ENCODE data around the gene TRPT1. TPM values are rescaled to one million over a fixed set of nuclear protein-coding genes. Genes with fewer than 3 reads are reported as not detected.

Gene TRPT1
- total RNA-seq, 1 donor from 2014 or later, result 34.2 TPM

GRCh38 chr11:64251016-64251752 is 25.2 kb upstream of the TRPT1 start, which contains the start of gene PLCB3:
Gene PLCB3, plus strand, starts transcription at chr11:64251530. Its CDS starts 120 bp downstream, at chr11:64251650.
- Mint-ChIP-seq H3K4me1 (ENCODE audit: unreplicated experiment) (peaks cover 21% of the 10 kb centered on the region), H3K27ac (peak within 1 kb of the TSS; percentile 56), H3K36me3 (no peaks in the 10 kb centered on the region), H3K27me3 (no peaks in the 10 kb centered on the region), H3K9me3 (no peaks in the 10 kb centered on the region), H3K4me3 (peak within 1 kb of the TSS; percentile 92)
- no peak for DNase-seq (ENCODE audit: extremely low spot score, unreplicated experiment)
- TF ChIP-seq CTCF (conservative IDR thresholded peaks at IDR 0.05), result peak; percentile 89

GRCh38 chr11:64250415-64251015 is 24.5 kb upstream of the TRPT1 start:
- Mint-ChIP-seq H3K27me3 (no peaks in the 10 kb centered on the region), H3K4me3 (peak overlapping the region; percentile 89), H3K27ac (no peak overlapping the region), H3K9me3 (no peaks in the 10 kb centered on the region), H3K4me1 (ENCODE audit: unreplicated experiment) (peaks cover 21% of the 10 kb centered on the region), H3K36me3 (no peaks in the 10 kb centered on the region)
- DNase-seq (ENCODE audit: extremely low spot score, unreplicated experiment), result no peak
- no peak for TF ChIP-seq CTCF (conservative IDR thresholded peaks at IDR 0.05)

GRCh38 chr11:64249563-64250414 is 23.8 kb upstream of the TRPT1 start:
- Mint-ChIP-seq H3K27ac (no peak overlapping the region), H3K4me3 (peak overlapping the region; percentile 70), H3K36me3 (no peaks in the 10 kb centered on the region), H3K9me3 (no peaks in the 10 kb centered on the region), H3K27me3 (no peaks in the 10 kb centered on the region), H3K4me1 (ENCODE audit: unreplicated experiment) (peaks cover 21% of the 10 kb centered on the region)
- no peak for DNase-seq (ENCODE audit: extremely low spot score, unreplicated experiment)
- no peak for TF ChIP-seq CTCF (conservative IDR thresholded peaks at IDR 0.05)

GRCh38 chr11:64249038-64249437 is 23.1 kb upstream of the TRPT1 start:
- no peak for TF ChIP-seq CTCF (conservative IDR thresholded peaks at IDR 0.05)
- H3K4me1 Mint-ChIP-seq (ENCODE audit: unreplicated experiment), result peaks cover 20% of the 10 kb centered on the region
- no peaks in the 10 kb centered on the region for H3K9me3 Mint-ChIP-seq
- H3K36me3 Mint-ChIP-seq, result no peaks in the 10 kb centered on the region
- no peak for DNase-seq (ENCODE audit: extremely low spot score, unreplicated experiment)
- no peak overlapping the region for H3K27ac Mint-ChIP-seq
- no peaks in the 10 kb centered on the region for H3K27me3 Mint-ChIP-seq
- peak overlapping the region; percentile 70 for H3K4me3 Mint-ChIP-seq

GRCh38 chr11:64248578-64248977 is 22.6 kb upstream of the TRPT1 start:
- no peaks in the 10 kb centered on the region for H3K36me3 Mint-ChIP-seq
- H3K9me3 Mint-ChIP-seq, result no peaks in the 10 kb centered on the region
- DNase-seq (ENCODE audit: extremely low spot score, unreplicated experiment), result no peak
- TF ChIP-seq CTCF (conservative IDR thresholded peaks at IDR 0.05), result no peak
- peak overlapping the region; percentile 76 for H3K27ac Mint-ChIP-seq
- peaks cover 15% of the 10 kb centered on the region for H3K4me1 Mint-ChIP-seq (ENCODE audit: unreplicated experiment)
- H3K4me3 Mint-ChIP-seq, result peak overlapping the region; percentile 85
- H3K27me3 Mint-ChIP-seq, result no peaks in the 10 kb centered on the region

Measured in type B pancreatic cell (in vitro differentiated cells).